ENCODE measurements around the gene PSRC1.
A peak's percentile ranks its signal among the peaks of the same experiment; 100 is the strongest.

The PSRC1 gene

DNA sequence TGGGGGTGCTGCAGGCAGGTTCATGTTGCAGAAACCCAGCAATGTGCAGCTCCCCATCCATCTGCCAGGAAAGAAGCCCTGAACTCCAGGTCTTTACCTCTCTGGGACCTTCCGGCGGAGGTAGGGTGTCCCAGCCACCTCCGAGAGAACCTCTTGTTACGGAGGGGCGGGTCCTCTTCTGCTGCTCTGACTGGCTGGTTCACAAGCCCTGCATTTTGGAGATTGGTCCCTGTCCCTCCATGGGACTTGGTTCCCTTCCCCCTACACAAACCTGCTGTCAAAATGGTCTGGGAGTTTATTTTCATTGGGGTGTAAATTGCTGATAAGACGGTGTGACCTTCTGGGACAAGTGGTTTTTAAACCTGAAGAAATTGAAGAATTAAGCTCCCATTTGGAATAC lies 41.6 kb downstream of the PSRC1 start:
- H4K20me1 ChIP-seq (ENCODE audit: insufficient read depth, low read length), result no peaks in the 10 kb centered on the region
- no peak overlapping the region for H2AFZ ChIP-seq (ENCODE audit: low read depth, low read length)
- no peaks in the 10 kb centered on the region for H3K4me1 ChIP-seq (ENCODE audit: low read length)
- H3K27me3 ChIP-seq (ENCODE audit: low read depth, low read length), result no peaks in the 10 kb centered on the region
- no peak overlapping the region for H3K27ac ChIP-seq (ENCODE audit: low read length)
- no peak overlapping the region for H3K4me2 ChIP-seq (ENCODE audit: low read length)
- no peak overlapping the region for H3K4me3 ChIP-seq (ENCODE audit: low read length)
- no peak for TF ChIP-seq EZH2phosphoT487 (IDR thresholded peaks at IDR 0.05; ENCODE audit: low read depth)
- TF ChIP-seq, protein P1, sequence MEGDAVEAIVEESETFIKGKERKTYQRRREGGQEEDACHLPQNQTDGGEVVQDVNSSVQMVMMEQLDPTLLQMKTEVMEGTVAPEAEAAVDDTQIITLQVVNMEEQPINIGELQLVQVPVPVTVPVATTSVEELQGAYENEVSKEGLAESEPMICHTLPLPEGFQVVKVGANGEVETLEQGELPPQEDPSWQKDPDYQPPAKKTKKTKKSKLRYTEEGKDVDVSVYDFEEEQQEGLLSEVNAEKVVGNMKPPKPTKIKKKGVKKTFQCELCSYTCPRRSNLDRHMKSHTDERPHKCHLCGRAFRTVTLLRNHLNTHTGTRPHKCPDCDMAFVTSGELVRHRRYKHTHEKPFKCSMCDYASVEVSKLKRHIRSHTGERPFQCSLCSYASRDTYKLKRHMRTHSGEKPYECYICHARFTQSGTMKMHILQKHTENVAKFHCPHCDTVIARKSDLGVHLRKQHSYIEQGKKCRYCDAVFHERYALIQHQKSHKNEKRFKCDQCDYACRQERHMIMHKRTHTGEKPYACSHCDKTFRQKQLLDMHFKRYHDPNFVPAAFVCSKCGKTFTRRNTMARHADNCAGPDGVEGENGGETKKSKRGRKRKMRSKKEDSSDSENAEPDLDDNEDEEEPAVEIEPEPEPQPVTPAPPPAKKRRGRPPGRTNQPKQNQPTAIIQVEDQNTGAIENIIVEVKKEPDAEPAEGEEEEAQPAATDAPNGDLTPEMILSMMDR (IDR thresholded peaks at IDR 0.05; ENCODE audit: low read depth, low read length), result no peak
- no peaks in the 10 kb centered on the region for H3K79me2 ChIP-seq (ENCODE audit: low read length)
- H3K9me3 ChIP-seq (ENCODE audit: insufficient read depth, low read length), result no peaks in the 10 kb centered on the region
- H3K36me3 ChIP-seq (replicated peaks; ENCODE audit: low read depth, low read length), result no peaks in the 10 kb centered on the region
- no peak overlapping the region for H3K9ac ChIP-seq (ENCODE audit: low read length)

DNA sequence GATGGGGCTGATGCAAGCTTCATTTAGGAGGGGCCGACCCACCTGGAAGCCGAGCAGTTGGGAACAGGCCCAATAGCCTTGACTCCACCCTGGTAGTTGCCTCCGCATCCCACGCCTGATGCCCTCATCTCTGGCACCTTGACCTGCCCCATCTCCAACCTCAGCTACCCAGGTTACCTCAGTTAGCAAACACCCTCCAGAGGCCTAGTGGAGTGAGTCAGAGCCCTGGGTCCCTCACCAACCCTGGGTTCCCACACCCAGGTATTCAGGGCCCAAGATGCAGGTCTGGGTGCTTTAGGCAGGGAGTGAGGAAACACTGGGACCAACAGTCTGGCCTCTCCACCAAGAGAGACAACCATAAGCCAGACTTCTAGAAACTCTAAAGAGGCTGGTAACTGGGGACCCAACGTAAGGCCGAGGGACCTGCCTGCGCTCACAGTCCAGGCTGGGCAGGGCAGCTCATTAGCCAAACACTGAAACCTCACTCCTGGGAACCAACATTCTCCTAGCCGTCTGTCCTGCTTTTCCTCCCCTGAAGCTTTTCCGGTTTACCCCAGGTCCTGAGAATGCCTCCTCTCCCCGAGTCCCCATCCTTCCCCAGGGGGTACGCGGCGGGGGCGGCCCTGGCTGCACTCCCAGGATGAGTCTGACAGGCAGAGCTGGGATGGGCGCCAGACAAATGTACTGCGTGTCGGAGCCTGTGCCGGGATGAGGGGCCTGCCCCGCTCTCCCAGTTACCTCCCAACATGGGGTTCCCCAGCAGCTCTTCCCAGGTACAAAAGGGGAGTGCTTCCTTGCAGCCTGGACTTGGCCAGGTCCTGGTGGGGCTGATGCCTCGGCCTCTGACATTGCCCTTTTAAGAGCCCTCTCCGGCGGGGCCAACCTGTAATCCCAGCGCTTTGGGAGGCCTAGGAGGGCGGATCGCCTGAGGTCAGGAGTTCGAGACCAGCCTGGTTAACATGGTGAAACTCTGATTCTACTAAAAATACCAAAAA lies 42.5 kb downstream of the PSRC1 start:
- Histone ChIP-seq H3K9ac (ENCODE audit: low read length) (no peak overlapping the region), H3K4me2 (ENCODE audit: low read length) (no peak overlapping the region), H3K79me2 (ENCODE audit: low read length) (no peaks in the 10 kb centered on the region), H4K20me1 (ENCODE audit: insufficient read depth, low read length) (no peaks in the 10 kb centered on the region), H3K4me3 (ENCODE audit: low read length) (no peak overlapping the region), H3K36me3 (replicated peaks; ENCODE audit: low read depth, low read length) (peaks cover 8% of the 10 kb centered on the region), H3K27me3 (ENCODE audit: low read depth, low read length) (no peaks in the 10 kb centered on the region), H3K27ac (ENCODE audit: low read length) (no peak overlapping the region), H2AFZ (ENCODE audit: low read depth, low read length) (no peak overlapping the region), H3K4me1 (ENCODE audit: low read length) (no peaks in the 10 kb centered on the region), H3K9me3 (ENCODE audit: insufficient read depth, low read length) (no peaks in the 10 kb centered on the region)
- TF ChIP-seq, protein P1 (IDR thresholded peaks at IDR 0.05; ENCODE audit: low read depth, low read length), result no peak
- no peak for TF ChIP-seq EZH2phosphoT487 (IDR thresholded peaks at IDR 0.05; ENCODE audit: low read depth)

DNA sequence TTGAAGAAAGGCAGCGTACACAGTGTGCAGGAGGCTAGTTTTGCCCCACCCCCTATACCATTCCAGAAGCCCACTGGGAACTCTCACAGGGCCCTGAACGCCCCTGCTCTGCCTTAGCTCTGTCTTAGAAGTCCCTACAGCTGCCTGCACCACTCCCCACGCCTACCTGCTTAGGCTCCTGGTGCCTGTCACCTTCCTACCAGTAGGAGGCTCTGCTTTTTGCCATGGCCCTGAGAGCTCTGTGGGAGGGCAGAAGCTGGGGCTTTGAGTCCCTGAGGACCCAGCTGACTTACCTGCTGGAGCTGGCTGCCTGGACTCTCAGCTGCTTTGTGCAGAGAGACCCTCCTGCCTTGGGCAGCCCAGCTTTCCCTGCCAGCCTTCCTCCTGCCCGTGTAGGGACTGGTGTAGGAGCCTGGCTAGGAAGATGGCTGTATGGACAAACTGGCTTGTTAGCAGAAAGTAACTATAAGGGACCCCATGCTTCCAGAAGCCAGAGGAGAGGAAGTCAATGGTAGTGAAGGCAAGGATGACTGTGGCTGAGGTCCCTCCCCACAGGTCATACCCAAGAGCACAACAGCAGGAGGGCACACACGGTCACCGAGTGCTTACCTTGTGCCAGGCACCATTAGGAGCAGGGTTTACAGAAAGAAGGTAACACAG lies 43.4 kb downstream of the PSRC1 start:
- Histone ChIP-seq H3K79me2 (ENCODE audit: low read length) (no peaks in the 10 kb centered on the region), H3K4me3 (ENCODE audit: low read length) (no peak overlapping the region), H3K9me3 (ENCODE audit: insufficient read depth, low read length) (no peaks in the 10 kb centered on the region), H2AFZ (ENCODE audit: low read depth, low read length) (no peak overlapping the region), H3K9ac (ENCODE audit: low read length) (no peak overlapping the region), H3K4me2 (ENCODE audit: low read length) (no peak overlapping the region), H3K27me3 (ENCODE audit: low read depth, low read length) (no peaks in the 10 kb centered on the region), H4K20me1 (ENCODE audit: insufficient read depth, low read length) (no peaks in the 10 kb centered on the region), H3K27ac (ENCODE audit: low read length) (no peak overlapping the region), H3K4me1 (ENCODE audit: low read length) (no peaks in the 10 kb centered on the region), H3K36me3 (replicated peaks; ENCODE audit: low read depth, low read length) (peaks cover 13% of the 10 kb centered on the region)
- TF ChIP-seq, protein P1 (IDR thresholded peaks at IDR 0.05; ENCODE audit: low read depth, low read length), result peak; percentile 18
- no peak for TF ChIP-seq EZH2phosphoT487 (IDR thresholded peaks at IDR 0.05; ENCODE audit: low read depth)

DNA sequence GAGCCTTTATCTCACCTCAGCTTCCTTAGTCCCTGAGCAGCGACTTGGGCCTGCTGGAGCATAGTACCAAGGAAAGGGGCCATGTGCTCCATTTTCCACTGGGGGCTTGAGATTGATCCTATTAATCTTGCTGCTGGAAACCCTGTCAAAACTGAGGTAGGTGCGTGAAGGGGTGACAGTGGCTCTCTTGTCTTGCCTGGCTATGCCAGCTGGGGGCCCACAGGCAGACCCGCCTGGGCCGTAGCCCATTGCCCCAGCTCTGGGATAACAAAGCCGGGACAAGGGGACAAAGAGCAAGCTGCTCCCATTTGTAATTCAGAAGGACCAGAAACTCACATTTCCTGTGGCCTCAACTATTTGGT lies 43.9 kb downstream of the PSRC1 start:
- no peak for TF ChIP-seq EZH2phosphoT487 (IDR thresholded peaks at IDR 0.05; ENCODE audit: low read depth)
- TF ChIP-seq, protein P1 (IDR thresholded peaks at IDR 0.05; ENCODE audit: low read depth, low read length), result no peak
- H4K20me1 ChIP-seq (ENCODE audit: insufficient read depth, low read length), result no peaks in the 10 kb centered on the region
- no peak overlapping the region for H3K9ac ChIP-seq (ENCODE audit: low read length)
- no peak overlapping the region for H3K4me3 ChIP-seq (ENCODE audit: low read length)
- H3K9me3 ChIP-seq (ENCODE audit: insufficient read depth, low read length), result no peaks in the 10 kb centered on the region
- peaks cover 15% of the 10 kb centered on the region for H3K36me3 ChIP-seq (replicated peaks; ENCODE audit: low read depth, low read length)
- H3K4me2 ChIP-seq (ENCODE audit: low read length), result no peak overlapping the region
- H3K4me1 ChIP-seq (ENCODE audit: low read length), result no peaks in the 10 kb centered on the region
- no peak overlapping the region for H2AFZ ChIP-seq (ENCODE audit: low read depth, low read length)
- no peak overlapping the region for H3K27ac ChIP-seq (ENCODE audit: low read length)
- no peaks in the 10 kb centered on the region for H3K27me3 ChIP-seq (ENCODE audit: low read depth, low read length)
- H3K79me2 ChIP-seq (ENCODE audit: low read length), result no peaks in the 10 kb centered on the region
